ENCODE data around the gene ACTN1.

DNA sequence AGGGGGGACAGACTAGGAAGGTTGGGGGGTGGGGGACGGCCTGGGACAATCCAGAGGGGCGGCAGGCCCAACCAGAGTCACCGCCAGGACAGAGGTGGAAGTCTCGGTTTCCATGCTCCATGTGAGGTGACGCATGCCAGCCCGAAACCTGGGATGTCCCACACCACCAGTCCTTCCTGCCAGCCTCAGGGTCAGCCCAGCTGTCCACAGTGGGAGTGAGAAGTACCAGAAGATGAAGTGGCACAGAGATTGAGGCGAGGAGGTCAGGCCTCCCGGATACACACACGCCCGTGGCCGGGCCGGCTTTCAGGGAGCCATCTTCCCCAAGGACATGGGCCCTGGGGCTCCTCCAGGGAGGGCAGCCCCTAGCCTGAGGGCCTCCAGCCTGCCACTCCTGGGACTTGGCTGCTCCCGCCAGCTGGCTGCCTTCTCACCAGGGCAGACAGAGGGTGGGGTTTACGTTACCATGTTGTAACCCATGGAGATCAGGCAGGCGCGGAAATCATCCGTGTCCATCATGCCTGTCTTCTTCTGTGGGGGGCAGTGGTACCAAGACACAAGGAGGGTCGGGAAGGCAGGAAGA, 101.0 kb downstream of the ACTN1 start:
- TF ChIP-seq, protein P1, sequence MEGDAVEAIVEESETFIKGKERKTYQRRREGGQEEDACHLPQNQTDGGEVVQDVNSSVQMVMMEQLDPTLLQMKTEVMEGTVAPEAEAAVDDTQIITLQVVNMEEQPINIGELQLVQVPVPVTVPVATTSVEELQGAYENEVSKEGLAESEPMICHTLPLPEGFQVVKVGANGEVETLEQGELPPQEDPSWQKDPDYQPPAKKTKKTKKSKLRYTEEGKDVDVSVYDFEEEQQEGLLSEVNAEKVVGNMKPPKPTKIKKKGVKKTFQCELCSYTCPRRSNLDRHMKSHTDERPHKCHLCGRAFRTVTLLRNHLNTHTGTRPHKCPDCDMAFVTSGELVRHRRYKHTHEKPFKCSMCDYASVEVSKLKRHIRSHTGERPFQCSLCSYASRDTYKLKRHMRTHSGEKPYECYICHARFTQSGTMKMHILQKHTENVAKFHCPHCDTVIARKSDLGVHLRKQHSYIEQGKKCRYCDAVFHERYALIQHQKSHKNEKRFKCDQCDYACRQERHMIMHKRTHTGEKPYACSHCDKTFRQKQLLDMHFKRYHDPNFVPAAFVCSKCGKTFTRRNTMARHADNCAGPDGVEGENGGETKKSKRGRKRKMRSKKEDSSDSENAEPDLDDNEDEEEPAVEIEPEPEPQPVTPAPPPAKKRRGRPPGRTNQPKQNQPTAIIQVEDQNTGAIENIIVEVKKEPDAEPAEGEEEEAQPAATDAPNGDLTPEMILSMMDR (IDR thresholded peaks at IDR 0.05), result no peak
- no peak for TF ChIP-seq POLR2A (IDR thresholded peaks at IDR 0.05; ENCODE audit: low read depth)
- TF ChIP-seq EP300 (IDR thresholded peaks at IDR 0.05), result no peak
- TF ChIP-seq POLR2AphosphoS5 (IDR thresholded peaks at IDR 0.05), result no peak

Data from esophagus muscularis mucosa (tissue), 4 donors.